Subcutaneous abdominal adipose tissue (tissue), 5 donors: ENCODE measurements around the gene NES.

Source experiments
- H3K27ac ChIP-seq: one replicate; pipeline ENCODE4 v1.7.0; 2013; ENCODE audit warnings: low read depth, mild to moderate bottlenecking, inconsistent platforms, low read length, moderate library complexity
- H3K27me3 ChIP-seq, 5 donors: one replicate each; pipeline ENCODE4 v1.7.0; 2013; ENCODE audit warnings: low read length in 5 of 5, inconsistent platforms in 1 of 5; ENCODE audit not compliant: control insufficient read depth in 5 of 5, insufficient read depth in 4 of 5
- H3K36me3 ChIP-seq, 5 donors: one replicate each; pipeline ENCODE4 v1.7.0; 2013; ENCODE audit warnings: low read length in 5 of 5; ENCODE audit not compliant: control insufficient read depth in 5 of 5, insufficient read depth in 5 of 5
- H3K4me1 ChIP-seq, 5 donors: one replicate each; pipeline ENCODE4 v1.7.0; 2013; ENCODE audit warnings: low read length in 5 of 5, mild to moderate bottlenecking in 3 of 5, moderate library complexity in 1 of 5; ENCODE audit not compliant: control insufficient read depth in 5 of 5, insufficient read depth in 5 of 5
- H3K4me3 ChIP-seq, 5 donors: one replicate each; pipeline ENCODE4 v1.7.0; 2013; ENCODE audit warnings: low read length in 5 of 5, low read depth in 1 of 5
- H3K9ac ChIP-seq, 5 donors: one replicate each; pipeline ENCODE4 v1.7.0; 2013; ENCODE audit warnings: low read length in 5 of 5, mild to moderate bottlenecking in 4 of 5, moderate library complexity in 3 of 5
- H3K9me3 ChIP-seq, 5 donors: one replicate each; pipeline ENCODE4 v1.7.0; 2013; ENCODE audit warnings: low read length in 5 of 5; ENCODE audit not compliant: control insufficient read depth in 5 of 5
- donor health status: healthy.
- donor health status: healthy.
- donor health status: healthy.
- donor health status: healthy.
- donor health status: healthy.

The NES gene

DNA sequence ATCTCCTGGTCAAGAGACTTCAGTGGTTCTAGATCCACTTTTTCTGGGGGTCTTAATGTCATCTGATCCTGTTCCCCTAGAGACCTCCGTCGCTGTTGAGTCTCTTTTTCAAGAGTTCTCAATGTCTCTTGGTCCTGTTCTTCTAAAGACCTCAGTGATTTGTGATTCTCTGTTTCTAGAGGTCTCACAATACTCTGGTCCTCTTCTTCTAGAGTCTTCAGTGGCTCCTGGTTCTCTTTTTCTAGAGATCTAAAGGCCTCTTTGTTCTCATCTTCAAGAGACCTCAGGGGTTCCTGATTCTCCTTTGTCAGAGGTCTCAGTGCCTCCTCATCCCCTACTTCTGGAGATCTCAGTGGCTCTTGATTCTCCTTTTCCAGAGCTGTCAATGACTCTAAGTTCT lies 5.4 kb downstream of the NES start:
- peaks cover 0 to 28% (median 8%) of the 10 kb centered on the region in 5 donors for H3K36me3 ChIP-seq
- H3K9ac ChIP-seq: no peak overlapping the region
- no peak overlapping the region for H3K27ac ChIP-seq
- no peak overlapping the region for H3K4me3 ChIP-seq
- no peaks in the 10 kb centered on the region for H3K9me3 ChIP-seq
- H3K27me3 ChIP-seq: peaks cover 9 to 34% (median 19%) of the 10 kb centered on the region in 5 donors
- peaks cover 6 to 79% (median 35%) of the 10 kb centered on the region in 5 donors for H3K4me1 ChIP-seq

DNA sequence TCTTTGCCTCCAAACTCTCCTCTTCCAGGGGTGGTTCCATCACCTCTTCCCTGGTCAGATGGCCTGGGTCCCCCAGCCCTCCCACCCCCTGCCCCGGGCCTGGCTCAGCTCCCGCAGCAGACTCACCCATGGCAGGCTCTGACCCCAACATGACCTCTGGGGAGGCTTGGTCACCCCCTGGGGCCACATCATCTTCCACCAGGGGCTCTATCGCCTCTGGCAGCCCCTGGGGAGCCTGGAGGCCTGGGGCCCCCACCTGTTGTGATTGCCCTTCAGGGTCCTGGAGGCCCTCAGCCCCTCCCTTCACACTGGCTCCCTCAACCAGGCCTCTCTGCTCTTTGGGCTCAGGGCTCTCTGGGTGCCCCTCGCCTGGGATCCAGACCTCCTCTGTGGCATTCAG lies 6.4 kb downstream of the NES start:
- no peak overlapping the region for H3K4me3 ChIP-seq
- H3K9me3 ChIP-seq: no peaks in the 10 kb centered on the region
- peaks cover 6 to 83% (median 37%) of the 10 kb centered on the region in 5 donors for H3K4me1 ChIP-seq
- H3K27ac ChIP-seq: no peak overlapping the region
- H3K27me3 ChIP-seq: peaks cover 4 to 25% (median 16%) of the 10 kb centered on the region in 5 donors
- H3K9ac ChIP-seq: no peak overlapping the region
- H3K36me3 ChIP-seq: peaks cover 0 to 28% (median 8%) of the 10 kb centered on the region in 5 donors

DNA sequence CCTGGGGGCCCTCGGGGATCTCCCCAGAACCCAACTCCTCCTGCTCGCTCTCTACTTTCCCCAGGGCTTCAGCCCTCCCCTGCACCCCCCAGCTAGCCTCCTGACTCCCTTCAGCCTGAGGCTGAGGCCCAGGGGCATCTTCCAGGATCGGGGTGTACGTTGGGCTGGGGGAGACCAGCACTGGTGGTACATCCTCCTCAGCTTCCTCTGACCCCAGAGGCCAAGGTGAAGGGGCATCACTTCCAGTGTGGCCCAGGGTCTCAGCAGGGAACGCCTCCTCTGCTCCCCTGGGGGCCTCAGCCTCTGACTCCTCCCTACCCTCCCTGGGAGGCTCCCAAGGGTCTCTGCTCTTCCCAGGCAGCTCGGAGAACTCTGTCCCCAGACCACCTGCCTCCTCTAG lies 6.8 kb downstream of the NES start:
- H3K27ac ChIP-seq: peak overlapping the region; percentile 41
- H3K9ac ChIP-seq: no peak overlapping the region
- no peak overlapping the region for H3K4me3 ChIP-seq
- peaks cover 0 to 28% (median 8%) of the 10 kb centered on the region in 5 donors for H3K36me3 ChIP-seq
- H3K27me3 ChIP-seq: peaks cover 4 to 20% (median 11%) of the 10 kb centered on the region in 5 donors
- no peaks in the 10 kb centered on the region for H3K9me3 ChIP-seq
- peaks cover 6 to 84% (median 41%) of the 10 kb centered on the region in 5 donors for H3K4me1 ChIP-seq

DNA sequence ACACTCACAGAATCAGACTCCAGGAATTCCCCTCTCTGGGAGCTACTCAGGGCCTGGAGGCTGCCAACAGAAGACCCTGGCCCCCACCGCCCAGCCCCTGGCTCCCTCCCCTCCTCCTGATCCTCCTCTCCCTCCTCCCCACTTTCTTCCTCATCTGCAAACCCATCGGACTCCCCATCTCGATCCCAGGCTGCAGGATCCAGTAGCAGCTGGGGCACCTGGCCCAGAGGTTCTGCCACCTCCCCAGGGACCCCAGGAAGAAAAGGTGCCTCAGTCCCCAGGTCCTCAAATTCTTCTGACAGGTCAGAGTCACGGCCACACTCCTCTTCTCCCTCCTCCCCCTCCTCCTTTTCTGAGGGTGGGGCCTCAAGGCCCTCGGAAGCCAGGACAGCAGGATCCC lies 7.4 kb downstream of the NES start:
- Histone ChIP-seq H3K9me3 (no peaks in the 10 kb centered on the region), H3K4me3 (no peak overlapping the region), H3K27ac (peak overlapping the region; percentile 41), H3K4me1 (peaks cover 6 to 84% (median 41%) of the 10 kb centered on the region in 5 donors), H3K36me3 (peaks cover 0 to 25% (median 8%) of the 10 kb centered on the region in 5 donors), H3K27me3 (peaks cover under 1 to 15% (median 8%) of the 10 kb centered on the region in 5 donors), H3K9ac (no peak overlapping the region)

DNA sequence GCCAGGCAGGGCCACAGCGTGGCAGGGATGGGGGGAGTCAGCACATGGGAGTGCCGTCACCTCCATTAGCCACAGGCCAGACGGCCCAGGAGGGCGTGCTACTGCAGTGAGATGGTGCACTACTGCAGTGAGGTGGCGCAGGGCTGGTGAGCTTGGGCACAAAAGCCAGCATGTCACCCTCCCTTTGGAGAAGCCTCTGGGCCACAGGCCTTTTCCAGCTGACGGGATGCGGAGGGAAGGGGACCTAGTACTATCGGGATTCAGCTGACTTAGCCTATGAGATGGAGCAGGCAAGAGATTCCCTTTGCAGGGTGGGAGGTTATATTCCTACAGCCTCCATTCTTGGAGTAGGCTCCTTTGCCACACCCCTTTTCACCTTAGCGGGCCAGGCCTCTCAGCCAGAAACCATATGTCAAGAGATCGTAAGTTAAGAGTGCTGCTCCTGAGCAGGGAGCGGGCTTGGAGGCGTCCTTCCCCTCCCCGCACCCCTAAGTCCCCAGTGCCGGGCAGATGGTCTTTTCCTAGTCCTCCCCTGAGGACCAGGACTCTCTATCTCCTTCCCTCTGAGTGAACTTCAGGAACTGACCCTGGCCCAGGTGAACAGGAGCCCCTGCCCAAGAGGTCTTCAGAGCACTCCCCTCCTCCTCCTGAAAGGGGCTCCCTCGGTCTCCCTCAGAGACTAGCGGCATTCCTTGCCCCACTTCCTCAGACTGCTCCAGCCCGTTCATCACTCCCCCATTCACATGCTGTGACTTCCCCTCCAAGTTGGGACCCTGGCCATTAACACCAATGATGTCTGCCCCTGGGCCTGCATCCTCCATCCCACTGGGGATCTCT lies 8.2 kb downstream of the NES start:
- Histone ChIP-seq H3K9ac (peak overlapping the region in 1 of 5 donors; percentile 37), H3K9me3 (no peaks in the 10 kb centered on the region), H3K27me3 (peaks cover 0 to 14% (median 8%) of the 10 kb centered on the region in 5 donors), H3K36me3 (peaks cover 0 to 19% (median 8%) of the 10 kb centered on the region in 5 donors), H3K4me3 (no peak overlapping the region), H3K4me1 (peaks cover 9 to 84% (median 42%) of the 10 kb centered on the region in 5 donors), H3K27ac (peak overlapping the region; percentile 41)

DNA sequence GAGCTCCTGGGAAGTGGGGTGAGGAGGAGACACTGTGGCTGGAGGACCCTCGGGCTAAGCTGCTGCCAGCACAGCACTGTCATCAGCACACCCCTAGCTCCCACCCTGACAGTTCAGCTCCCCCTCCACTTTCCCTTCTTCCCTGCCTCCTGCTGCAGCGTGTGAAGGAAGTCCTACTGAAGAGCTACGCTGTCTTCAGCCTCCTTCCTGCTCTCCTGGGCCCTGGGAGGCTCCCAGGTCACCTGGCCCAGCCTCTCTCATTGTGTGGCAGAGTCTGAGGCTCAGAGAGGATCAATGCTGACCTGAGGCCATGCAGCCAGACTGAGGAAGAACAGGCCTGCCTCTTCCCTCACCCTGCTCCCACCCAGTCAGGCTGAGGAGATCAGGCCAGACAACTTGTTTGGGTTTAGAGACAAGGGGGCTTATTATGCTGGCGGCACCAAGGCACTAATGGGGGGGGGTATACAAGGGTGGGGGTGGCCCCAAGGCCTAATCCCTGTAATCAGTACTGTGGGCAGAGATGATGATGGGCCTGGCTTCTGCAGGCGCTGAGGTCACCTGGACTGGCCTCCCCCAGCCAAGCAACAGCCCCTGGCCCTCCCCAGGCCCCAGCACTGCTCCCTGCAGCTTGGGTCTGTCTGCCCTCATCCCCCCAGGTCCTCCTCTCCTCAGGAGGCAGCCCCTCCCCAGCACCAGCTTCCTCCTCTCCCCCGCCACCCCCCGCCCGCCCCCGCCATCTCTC lies 9.1 kb downstream of the NES start:
- Histone ChIP-seq H3K27me3 (peaks cover 0 to 9% (median 3%) of the 10 kb centered on the region in 5 donors), H3K4me3 (peak overlapping the region in 1 of 5 donors; percentile 15), H3K36me3 (peaks cover 0 to 16% (median 2%) of the 10 kb centered on the region in 5 donors), H3K4me1 (peaks cover 11 to 84% (median 49%) of the 10 kb centered on the region in 5 donors), H3K27ac (peak overlapping the region; percentile 71), H3K9me3 (no peaks in the 10 kb centered on the region), H3K9ac (peak overlapping the region in 1 of 5 donors; percentile 51)

DNA sequence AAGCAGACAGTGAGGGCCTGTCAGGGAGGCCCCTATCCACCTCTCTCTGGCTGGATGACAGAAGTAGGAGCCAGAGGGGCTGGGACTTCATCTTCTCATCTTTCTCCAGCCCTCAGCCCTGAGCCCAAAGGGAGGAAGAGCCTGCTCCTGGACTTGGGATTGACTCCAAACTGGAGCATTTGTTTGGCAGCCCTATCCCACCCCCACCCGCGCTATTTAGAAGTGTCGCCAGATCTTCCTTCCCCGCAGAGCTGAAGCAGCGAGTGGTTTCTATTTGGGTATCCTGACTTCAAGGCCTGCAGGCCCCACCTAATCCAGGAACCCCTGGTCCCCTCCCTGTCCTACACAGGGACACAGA lies 9.6 kb downstream of the NES start:
- Histone ChIP-seq H3K9ac (peak overlapping the region in 1 of 5 donors; percentile 51), H3K9me3 (no peaks in the 10 kb centered on the region), H3K36me3 (peaks cover 0 to 10% (median 2%) of the 10 kb centered on the region in 5 donors), H3K4me3 (peak overlapping the region in 1 of 5 donors; percentile 15), H3K27ac (peak overlapping the region; percentile 71), H3K4me1 (peaks cover 14 to 86% (median 54%) of the 10 kb centered on the region in 5 donors), H3K27me3 (peaks cover 0 to 7% (median 3%) of the 10 kb centered on the region in 5 donors)

DNA sequence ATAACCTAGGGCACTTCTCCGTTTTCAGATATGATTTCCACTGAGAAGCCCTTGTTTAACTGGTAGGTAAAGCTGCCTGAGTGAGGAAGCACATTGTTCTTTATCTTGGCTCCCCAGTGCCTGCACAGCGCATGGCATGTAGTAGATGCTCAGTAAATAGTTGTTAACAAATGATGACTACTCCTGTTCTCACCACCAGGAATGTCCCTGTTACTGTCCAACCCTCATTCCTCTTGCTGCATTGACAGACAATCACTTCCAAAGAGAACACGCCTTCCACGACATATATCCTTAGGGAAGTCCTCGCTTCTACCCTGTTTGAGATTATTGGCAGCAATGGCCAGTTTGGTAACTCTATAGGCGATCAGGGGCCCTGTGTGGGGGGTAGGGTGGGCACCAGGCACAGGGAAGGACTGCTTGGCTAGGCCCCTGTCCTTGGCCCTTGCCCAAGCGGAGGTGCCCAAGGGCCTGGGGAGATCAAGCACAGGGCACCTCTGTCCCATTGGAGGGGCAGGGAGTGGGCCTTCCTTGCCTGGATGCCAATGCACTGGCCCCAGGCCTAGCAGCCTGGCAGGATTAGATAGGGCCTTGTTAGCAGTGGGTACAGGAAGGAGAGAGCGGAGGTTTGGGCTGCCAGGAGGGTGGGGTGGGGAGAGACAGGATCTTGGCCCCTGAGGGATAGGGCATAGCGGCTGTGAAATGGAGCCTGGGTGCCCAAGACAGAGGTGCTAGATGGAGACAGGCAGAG lies 10.2 kb downstream of the NES start:
- peaks cover 0 to 6% (median 0%) of the 10 kb centered on the region in 5 donors for H3K36me3 ChIP-seq
- no peak overlapping the region for H3K4me3 ChIP-seq
- H3K27me3 ChIP-seq: peaks cover 0 to 7% (median 3%) of the 10 kb centered on the region in 5 donors
- no peak overlapping the region for H3K9ac ChIP-seq
- H3K9me3 ChIP-seq: no peaks in the 10 kb centered on the region
- H3K4me1 ChIP-seq: peaks cover 17 to 90% (median 60%) of the 10 kb centered on the region in 5 donors
- H3K27ac ChIP-seq: peak overlapping the region; percentile 71

DNA sequence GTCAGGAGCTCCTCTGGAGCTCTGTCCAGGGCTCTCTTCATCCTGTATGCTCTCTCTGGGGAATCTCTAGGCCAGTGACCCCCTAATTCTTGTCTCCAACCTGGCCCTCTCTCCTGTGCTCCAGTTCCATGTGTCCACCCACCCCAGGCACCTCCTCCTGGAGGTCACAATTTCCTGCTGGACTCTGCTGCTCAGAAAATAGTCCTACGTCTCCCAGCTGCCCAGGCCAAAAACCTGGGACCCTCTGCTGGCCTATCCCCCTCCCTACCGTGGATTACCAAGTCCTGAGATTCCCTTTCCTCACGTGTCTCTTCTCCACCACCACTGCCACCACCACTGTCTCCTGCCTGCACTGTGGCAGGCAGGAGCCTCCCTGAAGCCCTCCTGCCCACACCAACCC lies 11.7 kb downstream of the NES start:
- H3K27ac ChIP-seq: peak overlapping the region; percentile 71
- no peak overlapping the region for H3K4me3 ChIP-seq
- H3K9ac ChIP-seq: no peak overlapping the region
- peaks cover under 1 to 7% (median 3%) of the 10 kb centered on the region in 5 donors for H3K27me3 ChIP-seq
- H3K36me3 ChIP-seq: no peaks in the 10 kb centered on the region
- no peaks in the 10 kb centered on the region for H3K9me3 ChIP-seq
- H3K4me1 ChIP-seq: peaks cover 23 to 99% (median 75%) of the 10 kb centered on the region in 5 donors
